Mammary epithelial cell (primary cell): Measurements from ENCODE around the gene SUSD5.

Source experiments
- EZH2 ChIP-seq: IDR thresholded peaks from 2 replicates; pipeline ENCODE4 v1.6.1; 2012; ENCODE audit warnings: low read length, inconsistent platforms, borderline replicate concordance
- TF ChIP-seq, protein P1 (sequence below), 2 donors: IDR thresholded peaks in 1 of 2; conservative IDR thresholded peaks in 1 of 2; 2 replicates each; pipeline ENCODE4 v1.5.1; 2011 to 2012; ENCODE audit warnings: inconsistent platforms in 2 of 2, low read length in 2 of 2, mild to moderate bottlenecking in 2 of 2, control low read depth in 1 of 2, low read depth in 1 of 2; ENCODE audit not compliant: insufficient read depth in 1 of 2; ENCODE audit errors: extremely low read depth in 1 of 2

DNA sequence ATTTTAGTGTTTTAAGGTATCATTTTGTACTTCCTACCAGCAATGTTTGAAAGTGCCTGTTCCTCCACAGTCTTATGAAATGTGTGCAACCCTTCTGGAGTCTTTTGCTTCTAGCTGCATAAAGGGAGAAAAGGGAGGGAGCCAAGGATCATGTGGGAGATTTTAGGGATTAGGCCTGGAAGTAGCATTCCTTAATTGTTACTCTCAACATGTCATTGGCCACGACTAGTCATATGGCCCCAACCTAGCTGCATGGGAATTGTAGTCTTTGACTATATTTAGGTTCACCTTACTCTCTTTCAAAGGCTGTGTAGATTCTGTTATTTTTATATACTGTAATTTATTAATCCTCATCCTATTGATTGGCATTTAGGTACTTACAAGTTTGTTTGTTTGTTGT is 89.9 kb downstream of the SUSD5 start:
- TF ChIP-seq, protein P1, sequence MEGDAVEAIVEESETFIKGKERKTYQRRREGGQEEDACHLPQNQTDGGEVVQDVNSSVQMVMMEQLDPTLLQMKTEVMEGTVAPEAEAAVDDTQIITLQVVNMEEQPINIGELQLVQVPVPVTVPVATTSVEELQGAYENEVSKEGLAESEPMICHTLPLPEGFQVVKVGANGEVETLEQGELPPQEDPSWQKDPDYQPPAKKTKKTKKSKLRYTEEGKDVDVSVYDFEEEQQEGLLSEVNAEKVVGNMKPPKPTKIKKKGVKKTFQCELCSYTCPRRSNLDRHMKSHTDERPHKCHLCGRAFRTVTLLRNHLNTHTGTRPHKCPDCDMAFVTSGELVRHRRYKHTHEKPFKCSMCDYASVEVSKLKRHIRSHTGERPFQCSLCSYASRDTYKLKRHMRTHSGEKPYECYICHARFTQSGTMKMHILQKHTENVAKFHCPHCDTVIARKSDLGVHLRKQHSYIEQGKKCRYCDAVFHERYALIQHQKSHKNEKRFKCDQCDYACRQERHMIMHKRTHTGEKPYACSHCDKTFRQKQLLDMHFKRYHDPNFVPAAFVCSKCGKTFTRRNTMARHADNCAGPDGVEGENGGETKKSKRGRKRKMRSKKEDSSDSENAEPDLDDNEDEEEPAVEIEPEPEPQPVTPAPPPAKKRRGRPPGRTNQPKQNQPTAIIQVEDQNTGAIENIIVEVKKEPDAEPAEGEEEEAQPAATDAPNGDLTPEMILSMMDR (conservative IDR thresholded peaks at IDR 0.05 in 1 of 2, IDR thresholded peaks at IDR 0.05 in 1 of 2; ENCODE audit: extremely low read depth in 1 of 2, insufficient read depth in 1 of 2, low read depth in 1 of 2, low read length in 2 of 2), result no peak
- TF ChIP-seq EZH2, result no peak
